GM23338 (cell line): ENCODE data around the gene RNF34.

Experiments
- EZH2 ChIP-seq: fragments of 200-600 bp; sonication (generic); IDR thresholded peaks from one replicate; pipeline ENCODE4 v1.8.0; 2017; ENCODE audit warnings: antibody characterized with exemption, mild to moderate bottlenecking, low read depth; ENCODE audit not compliant: unreplicated experiment
- POLR2AphosphoS5 ChIP-seq: IDR thresholded peaks from 2 replicates; pipeline ENCODE4 v1.6.1; 2016; ENCODE audit warnings: antibody characterized with exemption, low read depth
- TF ChIP-seq, protein P1 (sequence below), 2 experiments: fragments of 200-600 bp in 1 of 2; sonication (generic) in 1 of 2; conservative IDR thresholded peaks; 2 replicates each; pipeline versions ENCODE4 v1.5.1 to v1.6.1; 2016 to 2017; ENCODE audit warnings: antibody characterized with exemption in 2 of 2, low read depth in 2 of 2, mild to moderate bottlenecking in 2 of 2, moderate library complexity in 1 of 2
- TF ChIP-seq, protein P2 (sequence below): fragments of 250-450 bp; sonication (Bioruptor Pico); IDR thresholded peaks from 2 replicates; pipeline ENCODE4 v1.5.0; 2020; ENCODE audit warnings: mild to moderate bottlenecking, moderate library complexity

DNA sequence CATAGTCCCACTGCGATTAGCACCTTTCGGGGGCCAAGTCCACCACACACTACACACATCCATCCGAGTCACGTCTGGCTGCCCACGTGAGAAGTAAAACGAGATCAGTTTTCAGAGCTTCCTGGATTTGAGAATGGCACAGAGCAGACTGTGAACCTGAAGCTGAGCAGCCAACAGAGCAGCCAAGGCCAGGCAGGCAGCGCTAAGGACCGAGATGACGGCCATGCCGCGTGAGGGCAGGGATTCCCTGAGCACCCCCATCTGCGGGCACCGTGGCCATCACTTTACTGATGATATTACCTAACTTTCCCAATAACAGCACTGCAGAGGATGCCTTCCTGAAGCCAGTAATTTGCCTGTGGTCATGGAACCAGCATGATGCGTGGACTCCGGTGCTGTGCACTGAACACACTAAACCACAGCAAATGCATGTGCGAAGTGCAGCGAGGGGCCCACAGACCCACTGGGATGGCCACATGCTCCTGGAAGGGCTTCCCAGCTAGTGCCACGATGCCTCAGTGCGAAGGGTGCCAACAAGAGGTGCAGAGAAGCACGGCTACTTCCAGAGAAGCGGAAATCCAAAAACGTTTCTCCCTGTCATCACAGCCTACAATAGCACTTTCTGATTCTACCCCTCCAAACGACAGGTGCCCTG lies 56.0 kb downstream of the RNF34 start:
- TF ChIP-seq, protein P1, sequence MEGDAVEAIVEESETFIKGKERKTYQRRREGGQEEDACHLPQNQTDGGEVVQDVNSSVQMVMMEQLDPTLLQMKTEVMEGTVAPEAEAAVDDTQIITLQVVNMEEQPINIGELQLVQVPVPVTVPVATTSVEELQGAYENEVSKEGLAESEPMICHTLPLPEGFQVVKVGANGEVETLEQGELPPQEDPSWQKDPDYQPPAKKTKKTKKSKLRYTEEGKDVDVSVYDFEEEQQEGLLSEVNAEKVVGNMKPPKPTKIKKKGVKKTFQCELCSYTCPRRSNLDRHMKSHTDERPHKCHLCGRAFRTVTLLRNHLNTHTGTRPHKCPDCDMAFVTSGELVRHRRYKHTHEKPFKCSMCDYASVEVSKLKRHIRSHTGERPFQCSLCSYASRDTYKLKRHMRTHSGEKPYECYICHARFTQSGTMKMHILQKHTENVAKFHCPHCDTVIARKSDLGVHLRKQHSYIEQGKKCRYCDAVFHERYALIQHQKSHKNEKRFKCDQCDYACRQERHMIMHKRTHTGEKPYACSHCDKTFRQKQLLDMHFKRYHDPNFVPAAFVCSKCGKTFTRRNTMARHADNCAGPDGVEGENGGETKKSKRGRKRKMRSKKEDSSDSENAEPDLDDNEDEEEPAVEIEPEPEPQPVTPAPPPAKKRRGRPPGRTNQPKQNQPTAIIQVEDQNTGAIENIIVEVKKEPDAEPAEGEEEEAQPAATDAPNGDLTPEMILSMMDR (conservative IDR thresholded peaks at IDR 0.05; ENCODE audit: low read depth in 2 of 2) = no peak
- no peak for TF ChIP-seq POLR2AphosphoS5
- no peak for TF ChIP-seq EZH2
- TF ChIP-seq, protein P2, sequence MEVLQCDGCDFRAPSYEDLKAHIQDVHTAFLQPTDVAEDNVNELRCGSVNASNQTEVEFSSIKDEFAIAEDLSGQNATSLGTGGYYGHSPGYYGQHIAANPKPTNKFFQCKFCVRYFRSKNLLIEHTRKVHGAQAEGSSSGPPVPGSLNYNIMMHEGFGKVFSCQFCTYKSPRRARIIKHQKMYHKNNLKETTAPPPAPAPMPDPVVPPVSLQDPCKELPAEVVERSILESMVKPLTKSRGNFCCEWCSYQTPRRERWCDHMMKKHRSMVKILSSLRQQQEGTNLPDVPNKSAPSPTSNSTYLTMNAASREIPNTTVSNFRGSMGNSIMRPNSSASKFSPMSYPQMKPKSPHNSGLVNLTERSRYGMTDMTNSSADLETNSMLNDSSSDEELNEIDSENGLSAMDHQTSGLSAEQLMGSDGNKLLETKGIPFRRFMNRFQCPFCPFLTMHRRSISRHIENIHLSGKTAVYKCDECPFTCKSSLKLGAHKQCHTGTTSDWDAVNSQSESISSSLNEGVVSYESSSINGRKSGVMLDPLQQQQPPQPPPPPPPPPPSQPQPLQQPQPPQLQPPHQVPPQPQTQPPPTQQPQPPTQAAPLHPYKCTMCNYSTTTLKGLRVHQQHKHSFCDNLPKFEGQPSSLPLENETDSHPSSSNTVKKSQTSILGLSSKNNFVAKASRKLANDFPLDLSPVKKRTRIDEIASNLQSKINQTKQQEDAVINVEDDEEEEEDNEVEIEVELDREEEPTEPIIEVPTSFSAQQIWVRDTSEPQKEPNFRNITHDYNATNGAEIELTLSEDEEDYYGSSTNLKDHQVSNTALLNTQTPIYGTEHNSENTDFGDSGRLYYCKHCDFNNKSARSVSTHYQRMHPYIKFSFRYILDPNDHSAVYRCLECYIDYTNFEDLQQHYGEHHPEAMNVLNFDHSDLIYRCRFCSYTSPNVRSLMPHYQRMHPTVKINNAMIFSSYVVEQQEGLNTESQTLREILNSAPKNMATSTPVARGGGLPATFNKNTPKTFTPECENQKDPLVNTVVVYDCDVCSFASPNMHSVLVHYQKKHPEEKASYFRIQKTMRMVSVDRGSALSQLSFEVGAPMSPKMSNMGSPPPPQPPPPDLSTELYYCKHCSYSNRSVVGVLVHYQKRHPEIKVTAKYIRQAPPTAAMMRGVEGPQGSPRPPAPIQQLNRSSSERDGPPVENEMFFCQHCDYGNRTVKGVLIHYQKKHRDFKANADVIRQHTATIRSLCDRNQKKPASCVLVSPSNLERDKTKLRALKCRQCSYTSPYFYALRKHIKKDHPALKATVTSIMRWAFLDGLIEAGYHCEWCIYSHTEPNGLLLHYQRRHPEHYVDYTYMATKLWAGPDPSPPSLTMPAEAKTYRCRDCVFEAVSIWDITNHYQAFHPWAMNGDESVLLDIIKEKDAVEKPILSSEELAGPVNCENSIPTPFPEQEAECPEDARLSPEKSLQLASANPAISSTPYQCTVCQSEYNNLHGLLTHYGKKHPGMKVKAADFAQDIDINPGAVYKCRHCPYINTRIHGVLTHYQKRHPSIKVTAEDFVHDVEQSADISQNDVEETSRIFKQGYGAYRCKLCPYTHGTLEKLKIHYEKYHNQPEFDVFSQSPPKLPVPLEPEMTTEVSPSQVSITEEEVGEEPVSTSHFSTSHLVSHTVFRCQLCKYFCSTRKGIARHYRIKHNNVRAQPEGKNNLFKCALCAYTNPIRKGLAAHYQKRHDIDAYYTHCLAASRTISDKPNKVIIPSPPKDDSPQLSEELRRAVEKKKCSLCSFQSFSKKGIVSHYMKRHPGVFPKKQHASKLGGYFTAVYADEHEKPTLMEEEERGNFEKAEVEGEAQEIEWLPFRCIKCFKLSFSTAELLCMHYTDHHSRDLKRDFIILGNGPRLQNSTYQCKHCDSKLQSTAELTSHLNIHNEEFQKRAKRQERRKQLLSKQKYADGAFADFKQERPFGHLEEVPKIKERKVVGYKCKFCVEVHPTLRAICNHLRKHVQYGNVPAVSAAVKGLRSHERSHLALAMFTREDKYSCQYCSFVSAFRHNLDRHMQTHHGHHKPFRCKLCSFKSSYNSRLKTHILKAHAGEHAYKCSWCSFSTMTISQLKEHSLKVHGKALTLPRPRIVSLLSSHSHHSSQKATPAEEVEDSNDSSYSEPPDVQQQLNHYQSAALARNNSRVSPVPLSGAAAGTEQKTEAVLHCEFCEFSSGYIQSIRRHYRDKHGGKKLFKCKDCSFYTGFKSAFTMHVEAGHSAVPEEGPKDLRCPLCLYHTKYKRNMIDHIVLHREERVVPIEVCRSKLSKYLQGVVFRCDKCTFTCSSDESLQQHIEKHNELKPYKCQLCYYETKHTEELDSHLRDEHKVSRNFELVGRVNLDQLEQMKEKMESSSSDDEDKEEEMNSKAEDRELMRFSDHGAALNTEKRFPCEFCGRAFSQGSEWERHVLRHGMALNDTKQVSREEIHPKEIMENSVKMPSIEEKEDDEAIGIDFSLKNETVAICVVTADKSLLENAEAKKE (CRISPR knock-in tag) = no peak
